Frontal cortex (tissue), 4 donors: ENCODE results near the gene PNMA8B. TPM values are rescaled to one million over a fixed set of nuclear protein-coding genes. Genes with fewer than 3 reads are reported as not detected.
"Not testable (repeated sequence)": the region's sequence is repeated elsewhere in the genome, so short reads cannot be mapped to it uniquely, and the experiment has no call there.

Experiments used
- DNase-seq, 2 donors: peaks; one replicate each; pipeline ENCODE4 v3.0.0; 2012; ENCODE audit warnings: low spot score in 2 of 2
- FAIRE-seq: peaks from 2 replicates; lab custom pipeline; 2012; peaks lifted over from hg19 to GRCh38; lab: Jason Lieb, UNC
- total RNA-seq: library from RNA; depleted of rRNA; stranded (reverse); fragments of >200 nt; gene quantifications from one replicate; pipeline ENCODE4 v1.2.3, GENCODE V29; 2014
- donor health status: control.
- donor health status: control.
- donor health status: control.

The PNMA8B gene
- total RNA-seq = 17.1 TPM

DNA sequence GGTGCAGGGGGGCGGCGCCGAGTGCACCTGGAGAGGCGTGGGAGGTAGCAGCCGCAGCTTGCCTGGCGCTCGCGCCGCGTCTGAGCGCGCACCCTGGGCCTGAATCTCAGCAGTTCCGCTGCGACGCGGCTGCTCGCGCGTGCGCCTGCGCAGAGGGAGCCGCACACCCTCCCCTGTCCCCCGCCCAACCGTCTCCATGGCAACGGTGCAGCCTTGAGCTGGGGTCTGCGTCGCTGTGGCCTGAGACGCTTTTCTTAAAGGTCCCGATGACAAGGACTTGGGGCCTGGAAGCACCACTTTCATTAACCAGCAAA is at the start of gene PNMA8B:
PNMA8B (minus strand) TSS at position 82 of the 314 bp plus-strand sequence. CDS start 402 bp downstream, outside the sequence.
- DNase-seq (peak; percentile 89), FAIRE-seq (no peak)

DNA sequence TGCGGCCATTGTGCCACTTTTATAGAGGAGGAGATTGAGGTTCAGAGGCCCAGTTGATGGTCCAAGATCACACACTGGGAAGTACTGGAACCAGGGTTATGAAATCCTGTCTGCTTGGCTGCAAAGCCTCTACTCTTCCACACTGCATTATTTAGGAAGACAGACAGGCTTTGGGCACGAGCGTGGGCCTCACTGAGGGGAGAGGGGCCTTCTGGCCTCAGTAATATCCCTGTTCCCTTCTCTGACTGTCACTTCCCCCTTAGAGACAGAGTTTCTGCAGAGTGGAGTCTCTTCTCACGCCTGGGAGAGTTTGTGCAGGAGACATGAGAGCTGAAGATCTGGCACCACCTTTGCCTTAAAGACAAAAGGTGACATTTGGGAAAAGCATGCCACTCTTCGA is 49.0 kb upstream of the PNMA8B start:
- FAIRE-seq (no peak), DNase-seq (no peak)

- DNase-seq (peak in 1 of 2 donors; percentile 68), FAIRE-seq (peak; percentile 79)
These were observed 47.0 kb upstream of the PNMA8B start for GRCh38 chr19:46542428-46543230.

DNA sequence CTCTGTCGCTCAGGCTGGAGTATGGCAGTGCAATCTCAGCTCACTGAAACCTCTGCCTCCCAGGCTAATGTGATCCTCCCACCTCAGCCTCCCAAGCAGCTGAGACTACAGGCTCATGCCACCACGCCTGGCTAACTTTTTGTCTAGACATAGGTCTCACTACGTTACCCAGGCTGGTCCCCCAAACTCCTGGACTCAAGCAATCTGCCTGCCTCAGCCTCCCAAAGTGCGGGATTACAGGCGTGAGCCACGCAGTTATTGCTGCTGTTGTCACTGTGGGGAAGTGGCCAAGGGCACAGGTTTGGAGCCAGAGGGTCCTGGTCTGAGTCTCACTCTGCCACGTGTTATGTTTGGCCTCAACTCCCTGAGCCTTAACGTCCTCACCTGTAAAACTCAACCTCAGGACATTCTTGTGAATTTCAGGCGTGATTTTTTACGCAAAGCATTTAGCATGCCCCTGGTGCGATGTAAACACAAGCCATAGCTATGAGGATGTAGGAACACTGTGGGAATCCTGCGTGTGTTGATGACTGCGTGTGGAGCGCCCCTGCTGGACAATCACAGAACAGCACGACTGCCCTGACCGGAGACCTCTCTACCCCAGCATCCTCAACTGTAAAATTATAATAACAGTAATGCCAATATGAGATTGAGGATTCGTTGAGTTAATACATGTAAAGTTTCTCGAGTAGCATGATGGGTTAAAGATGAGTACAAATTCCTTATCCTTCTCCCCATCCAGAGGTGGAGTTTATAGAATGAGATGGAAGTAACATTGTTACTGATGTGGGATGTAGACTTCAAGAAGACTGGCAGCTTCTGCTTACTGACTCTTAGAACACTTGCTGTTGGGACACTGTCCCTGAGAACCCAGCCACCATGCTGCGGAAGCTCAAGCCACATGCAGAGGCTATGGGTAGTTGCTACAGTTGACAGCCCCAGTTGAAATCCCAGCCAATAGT is 41.8 kb upstream of the PNMA8B start:
- FAIRE-seq (no peak), DNase-seq (no peak)

GRCh38 chr19:46536391-46536790 is 40.7 kb upstream of the PNMA8B start:
- DNase-seq (no peak), FAIRE-seq (no peak)

- no peak for DNase-seq
- no peak for FAIRE-seq
These were observed 38.0 kb upstream of the PNMA8B start for GRCh38 chr19:46533621-46534081.

DNA sequence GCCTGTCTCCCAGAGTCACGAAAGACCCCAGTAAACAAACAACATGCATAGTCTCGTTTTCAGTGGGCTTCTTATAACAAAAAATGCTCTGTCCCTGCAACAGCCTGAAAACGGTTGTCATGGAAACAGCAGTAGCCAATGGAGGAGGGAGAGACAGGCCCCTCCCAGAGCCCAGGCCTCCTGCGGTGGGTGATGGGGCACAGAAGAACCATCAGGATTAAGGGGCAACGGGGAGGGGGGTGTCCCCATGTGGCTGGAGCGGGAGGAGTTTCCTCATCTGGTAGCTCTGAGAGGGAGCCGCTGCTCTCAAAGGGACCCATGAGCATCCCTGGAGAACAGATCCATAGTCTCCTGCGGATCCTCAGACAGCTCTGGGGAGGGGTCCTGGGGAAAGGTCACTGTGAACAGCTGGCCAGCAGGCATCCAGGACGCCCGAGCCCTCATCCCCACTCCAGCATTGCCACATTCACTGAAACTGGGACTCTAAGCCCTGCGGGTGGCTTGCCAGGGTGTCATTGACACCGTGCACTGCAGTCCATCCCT is 37.5 kb upstream of the PNMA8B start:
- DNase-seq = peak in 1 of 2 donors; percentile 44
- no peak for FAIRE-seq

DNA sequence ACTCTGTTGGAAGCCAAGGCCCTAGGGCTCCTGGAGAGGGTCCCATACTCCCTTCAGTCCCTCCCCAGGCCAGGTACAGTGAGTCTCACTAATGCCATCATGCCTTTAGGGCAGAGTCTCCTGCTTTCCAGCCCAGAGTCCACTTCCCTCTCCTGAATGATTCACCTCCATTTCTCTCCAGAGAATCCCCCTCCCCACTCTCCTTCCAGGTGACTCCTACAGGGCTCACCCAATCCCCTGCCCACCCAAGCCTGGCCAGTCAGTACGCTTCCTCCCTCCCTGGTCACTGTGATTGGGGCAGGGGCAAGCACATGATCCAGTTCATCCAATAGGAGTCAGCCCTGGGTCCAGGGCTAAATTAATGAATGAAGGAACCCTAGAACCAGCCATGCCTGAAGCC is 35.0 kb upstream of the PNMA8B start:
- FAIRE-seq (no peak), DNase-seq (no peak)

- FAIRE-seq (no peak), DNase-seq (peak; percentile 60 to 69)
These were observed 34.2 kb upstream of the PNMA8B start for GRCh38 chr19:46529622-46530451.

DNA sequence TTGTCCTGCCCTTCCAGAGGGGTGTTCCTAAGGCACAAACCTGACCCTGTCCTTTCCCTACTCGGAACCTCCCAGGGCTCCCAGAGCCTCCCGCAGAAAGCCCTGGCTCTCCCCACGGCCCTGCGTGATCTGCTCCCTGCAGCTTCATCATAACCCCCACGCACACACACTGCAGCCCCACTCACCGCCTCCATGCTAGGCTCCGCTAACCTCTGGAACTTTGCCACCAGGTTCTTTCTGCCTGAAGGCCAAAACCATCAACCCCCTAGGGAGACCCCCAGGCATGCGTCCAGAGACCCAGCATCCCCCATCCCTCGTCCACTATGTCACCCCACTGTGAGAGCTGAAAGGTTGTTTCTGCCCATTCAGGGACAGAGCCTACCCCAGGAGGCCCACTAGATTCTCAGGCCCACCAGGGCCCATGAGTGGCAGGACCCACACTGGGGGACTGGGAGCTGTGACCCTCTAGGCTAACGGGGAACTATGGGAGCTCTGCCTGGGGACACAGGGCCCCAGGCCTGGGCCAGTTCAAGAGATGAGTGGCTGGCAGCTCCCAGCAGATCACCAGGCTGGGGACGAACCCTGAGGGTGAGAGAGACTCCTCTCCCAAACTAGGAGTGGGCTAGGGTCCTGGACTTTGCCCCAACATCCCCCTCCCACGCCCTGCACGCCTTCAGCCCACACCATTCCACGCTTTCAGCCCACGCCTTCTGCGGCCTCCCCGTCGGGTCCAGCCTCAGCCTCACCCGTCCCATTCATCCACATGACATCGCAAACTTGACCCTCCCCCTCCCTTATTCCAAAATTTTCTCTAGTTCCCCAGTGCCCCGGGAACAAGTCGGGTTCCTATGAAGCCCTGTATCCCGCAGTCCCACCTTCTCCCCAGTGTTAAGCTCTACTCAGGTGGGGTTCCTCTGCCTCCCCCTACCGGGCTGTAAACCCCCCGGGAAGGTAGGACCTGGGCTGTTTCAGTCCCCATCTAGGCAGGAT is 33.2 kb upstream of the PNMA8B start:
- no peak for DNase-seq
- FAIRE-seq = no peak

GRCh38 chr19:46526801-46527200 is 31.1 kb upstream of the PNMA8B start:
- not testable (repeated sequence) for FAIRE-seq, DNase-seq

GRCh38 chr19:46524308-46524707 is 28.6 kb upstream of the PNMA8B start:
- FAIRE-seq (no peak), DNase-seq (no peak)

- not testable (repeated sequence) for DNase-seq, FAIRE-seq
These were observed 27.3 kb upstream of the PNMA8B start for GRCh38 chr19:46522988-46523387.

- DNase-seq = no peak
- no peak for FAIRE-seq
These were observed 25.7 kb upstream of the PNMA8B start for GRCh38 chr19:46521241-46521868.

DNA sequence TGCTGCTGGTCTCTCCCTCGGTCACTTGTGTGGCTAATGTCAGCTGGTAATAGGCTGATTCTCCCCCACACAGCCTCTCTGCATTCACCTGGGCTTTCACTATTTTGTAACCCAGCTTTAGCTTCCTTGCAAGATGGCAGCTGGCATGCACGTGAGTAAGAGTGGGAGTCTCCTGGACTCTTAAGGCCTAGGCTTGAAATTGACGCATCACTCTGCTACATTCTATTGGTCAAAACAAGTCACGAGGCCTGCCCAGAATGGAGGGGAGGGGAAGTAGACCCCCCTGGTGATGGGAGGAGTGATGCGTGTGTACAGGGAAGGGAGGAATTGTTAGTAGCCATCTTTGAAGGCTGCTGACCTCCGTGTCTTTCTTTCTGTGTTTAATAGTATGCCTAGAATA is 24.9 kb upstream of the PNMA8B start:
- FAIRE-seq (no peak), DNase-seq (no peak)

GRCh38 chr19:46517471-46517870 is 21.8 kb upstream of the PNMA8B start:
- FAIRE-seq = no peak
- no peak for DNase-seq

DNA sequence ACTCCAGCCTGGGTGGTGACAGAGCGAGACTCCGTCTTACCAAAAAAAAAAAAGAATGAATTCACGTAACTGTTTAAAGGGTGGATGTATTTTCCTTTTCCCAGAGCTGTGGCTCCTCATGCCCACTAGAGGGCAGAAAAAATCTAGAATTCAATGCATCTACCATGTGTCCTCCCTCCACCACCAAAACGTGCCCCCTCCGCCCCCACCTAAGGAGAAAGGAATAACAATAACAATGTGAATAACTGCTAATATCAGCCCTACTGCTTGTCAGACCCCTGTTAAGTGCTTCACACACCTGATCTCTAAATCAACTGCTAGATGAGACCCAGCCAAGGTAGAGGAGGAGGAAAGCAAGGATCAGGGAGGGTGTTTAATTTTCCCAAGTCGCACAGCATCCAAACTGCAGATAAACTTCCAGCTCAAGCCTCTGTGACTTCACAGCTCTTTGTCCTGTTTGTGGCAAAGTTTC is 20.2 kb upstream of the PNMA8B start:
- peak in 1 of 2 donors; percentile 65 for DNase-seq
- FAIRE-seq = no peak

- FAIRE-seq (no peak), DNase-seq (no peak)
These were observed 19.6 kb upstream of the PNMA8B start for GRCh38 chr19:46515290-46515609.
